KOPT-K1 (cell line): Measurements from ENCODE around the gene CDH12.
"Not testable (repeated sequence)": the region's sequence is repeated elsewhere in the genome, so short reads cannot be mapped to it uniquely, and the experiment has no call there.

ENCODE experiments used
- H3K27ac ChIP-seq: fragments of 200-600 bp; sonication (generic); 2 replicates; pipeline ENCODE4 v1.5.1; 2016; ENCODE audit warnings: antibody characterized with exemption, mild to moderate bottlenecking, low read depth, low read length; ENCODE audit not compliant: poor library complexity, severe bottlenecking
- H3K36me3 ChIP-seq: fragments of 200-600 bp; sonication (generic); 2 replicates; pipeline ENCODE4 v1.5.1; 2017; ENCODE audit warnings: antibody characterized with exemption, mild to moderate bottlenecking, low read length, moderate library complexity; ENCODE audit not compliant: insufficient read depth
- H3K9me3 ChIP-seq: fragments of 200-600 bp; sonication (generic); 2 replicates; pipeline ENCODE4 v1.5.1; 2017; ENCODE audit warnings: antibody characterized with exemption, low read length, mild to moderate bottlenecking; ENCODE audit not compliant: insufficient read depth, poor library complexity, severe bottlenecking

Gene CDH12

DNA sequence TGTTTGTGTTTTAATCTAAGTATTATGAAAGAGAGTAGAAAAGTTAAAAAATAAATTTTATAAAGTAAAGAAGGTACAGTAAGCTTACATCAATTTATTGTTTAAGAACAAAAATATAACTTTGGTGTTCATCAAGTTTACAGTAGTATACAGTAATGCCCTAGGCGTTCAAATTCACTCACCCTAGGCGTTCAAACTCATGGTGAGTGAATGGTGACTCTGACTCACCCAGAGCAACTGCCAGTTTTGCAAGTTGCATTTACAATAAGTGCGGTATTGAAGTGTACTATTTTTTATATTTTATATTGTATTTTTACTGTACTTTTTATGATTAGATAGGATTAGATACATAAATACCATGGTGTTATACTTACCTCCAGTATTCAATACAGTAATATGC is 421.3 kb downstream of the CDH12 start:
- H3K9me3 ChIP-seq: no peaks in the 10 kb centered on the region
- H3K27ac ChIP-seq: no peak overlapping the region
- H3K36me3 ChIP-seq: no peaks in the 10 kb centered on the region

DNA sequence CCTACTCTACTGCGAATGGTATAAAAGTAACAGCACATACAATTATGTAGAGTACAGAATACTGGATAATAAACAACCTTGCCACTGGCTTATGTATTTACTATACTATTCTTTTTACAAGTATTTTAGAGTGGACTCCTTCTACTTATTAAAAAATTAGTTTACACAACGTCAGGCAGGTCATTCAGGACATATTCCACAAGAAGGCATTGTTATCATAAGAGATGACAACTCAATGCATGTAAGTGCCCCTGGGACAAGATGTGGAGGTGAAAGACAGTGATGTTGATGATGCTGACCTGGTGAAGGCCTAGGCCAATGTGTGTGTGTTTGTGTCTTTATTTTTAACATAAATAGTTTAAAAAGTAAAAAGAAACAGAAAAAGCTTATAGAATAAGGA is 421.7 kb downstream of the CDH12 start:
- Histone ChIP-seq H3K27ac (no peak overlapping the region), H3K36me3 (no peaks in the 10 kb centered on the region), H3K9me3 (no peaks in the 10 kb centered on the region)

DNA sequence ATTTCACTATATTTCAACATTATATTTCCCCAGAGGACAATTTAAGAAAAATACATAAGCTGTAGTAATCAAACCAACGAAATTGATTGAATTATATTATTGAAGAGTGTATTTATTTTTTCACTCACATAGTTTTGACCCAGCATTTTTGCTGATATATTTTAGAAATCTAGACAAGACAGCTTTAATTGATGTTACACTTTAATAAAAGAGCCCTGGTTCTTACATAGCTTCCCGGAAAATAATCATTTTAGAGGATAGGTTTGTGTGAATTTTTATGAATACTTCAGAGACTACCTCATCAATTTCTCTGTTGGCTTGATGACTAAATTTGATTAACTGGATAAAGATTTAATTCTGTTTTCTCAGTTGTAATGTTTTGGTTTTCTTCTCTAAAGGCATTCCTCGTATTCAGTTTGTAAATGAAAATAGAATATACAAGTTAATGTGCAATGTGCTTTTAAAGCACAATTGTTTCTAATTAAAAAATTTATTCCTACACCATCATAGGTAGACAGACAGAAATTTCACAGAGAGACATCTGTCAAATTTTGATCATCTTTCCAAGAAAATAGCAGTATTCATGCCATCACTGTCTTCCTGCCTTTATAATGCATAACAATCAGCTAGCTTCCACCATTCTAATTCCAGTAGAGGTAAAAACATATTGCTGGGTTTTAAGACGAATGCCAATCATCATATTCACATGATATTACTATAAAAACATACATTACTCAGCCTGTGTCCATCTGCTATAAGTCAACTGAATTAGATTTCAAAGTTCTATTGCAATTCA is 441.4 kb downstream of the CDH12 start:
- H3K9me3 ChIP-seq: no peaks in the 10 kb centered on the region
- H3K36me3 ChIP-seq: no peaks in the 10 kb centered on the region

DNA sequence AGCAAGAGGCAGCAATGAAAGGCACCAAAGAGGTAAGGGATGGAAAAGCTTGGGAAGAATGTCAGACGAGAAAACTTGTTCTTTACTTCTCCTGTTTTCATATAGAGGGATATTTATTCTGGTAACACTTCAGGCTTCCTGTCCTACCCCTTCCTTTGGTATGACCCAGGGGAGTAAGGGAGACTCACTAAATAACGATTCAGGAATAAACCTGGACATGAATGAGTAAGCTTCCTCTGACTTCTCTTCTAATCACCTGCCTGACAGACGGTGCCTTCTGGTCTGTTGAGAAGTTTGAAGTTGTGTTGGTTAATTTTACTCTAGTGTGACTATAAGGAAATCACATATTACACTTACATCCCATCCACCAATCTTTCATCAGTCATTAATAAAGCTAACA is 461.2 kb downstream of the CDH12 start:
- H3K36me3 ChIP-seq: no peaks in the 10 kb centered on the region
- no peak overlapping the region for H3K27ac ChIP-seq
- no peaks in the 10 kb centered on the region for H3K9me3 ChIP-seq

More for the DNA sequence above, 441.4 kb downstream of the CDH12 start:
- H3K27ac ChIP-seq: no peak overlapping the region

DNA sequence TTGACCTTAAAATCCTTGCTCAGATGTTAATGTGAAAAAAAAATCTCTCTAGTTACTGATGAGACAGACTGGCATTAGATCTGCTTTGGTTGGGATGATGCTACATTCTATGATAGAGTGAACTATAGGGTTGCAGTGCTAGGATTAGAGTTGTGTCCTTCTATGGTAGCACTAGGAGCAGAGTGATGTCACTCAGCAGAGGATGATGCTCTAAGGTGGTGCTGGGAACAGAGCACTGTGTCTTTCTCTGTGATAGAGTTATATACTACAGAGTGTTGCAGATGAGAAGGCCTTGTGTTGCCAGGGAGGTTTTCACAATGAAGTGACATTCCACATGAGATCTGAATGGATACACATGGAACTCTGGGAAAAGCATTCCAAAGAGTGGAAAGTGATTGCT is 462.3 kb downstream of the CDH12 start:
- H3K27ac ChIP-seq: no peak overlapping the region
- H3K9me3 ChIP-seq: no peaks in the 10 kb centered on the region
- H3K36me3 ChIP-seq: no peaks in the 10 kb centered on the region

DNA sequence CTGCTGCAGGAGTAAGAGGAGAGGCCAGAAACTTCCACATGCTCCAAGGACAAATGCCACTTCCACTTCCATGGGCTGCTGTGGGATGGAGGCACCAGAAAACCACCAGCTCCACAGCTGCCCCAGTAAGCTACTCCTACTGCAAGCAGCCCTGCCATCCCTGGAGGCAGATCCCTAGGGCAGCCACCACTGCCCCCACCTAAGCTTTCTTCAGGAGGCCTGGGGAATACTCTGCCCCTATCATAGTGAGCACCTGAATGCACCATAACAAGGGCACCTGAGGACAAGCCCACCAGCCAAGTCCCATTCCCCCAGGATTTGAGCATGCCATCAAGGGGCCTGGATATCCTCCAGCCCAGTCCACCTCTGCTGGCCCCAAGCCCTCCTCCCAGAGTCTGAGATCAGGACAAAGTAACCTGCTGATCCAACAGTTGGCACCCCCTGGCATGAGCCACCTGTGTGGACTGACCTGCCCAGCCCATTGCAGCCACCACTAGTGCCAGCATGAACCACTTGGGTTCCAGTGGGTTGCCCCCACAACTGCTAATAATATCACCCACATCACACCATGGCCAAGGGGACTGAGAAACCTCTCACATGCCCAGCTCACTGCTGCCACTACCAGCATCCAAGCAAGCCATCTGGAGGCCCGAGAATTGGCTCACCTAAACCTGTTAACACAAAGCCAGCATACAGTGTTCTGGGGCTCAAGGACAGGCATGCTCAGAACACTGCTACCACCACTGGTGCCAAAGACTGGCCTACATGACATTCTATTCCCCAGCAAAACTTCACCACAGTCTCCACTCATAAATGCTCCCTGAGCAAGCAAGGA is 480.1 kb downstream of the CDH12 start:
- no peaks in the 10 kb centered on the region for H3K9me3 ChIP-seq
- no peaks in the 10 kb centered on the region for H3K36me3 ChIP-seq
- H3K27ac ChIP-seq: no peak overlapping the region

DNA sequence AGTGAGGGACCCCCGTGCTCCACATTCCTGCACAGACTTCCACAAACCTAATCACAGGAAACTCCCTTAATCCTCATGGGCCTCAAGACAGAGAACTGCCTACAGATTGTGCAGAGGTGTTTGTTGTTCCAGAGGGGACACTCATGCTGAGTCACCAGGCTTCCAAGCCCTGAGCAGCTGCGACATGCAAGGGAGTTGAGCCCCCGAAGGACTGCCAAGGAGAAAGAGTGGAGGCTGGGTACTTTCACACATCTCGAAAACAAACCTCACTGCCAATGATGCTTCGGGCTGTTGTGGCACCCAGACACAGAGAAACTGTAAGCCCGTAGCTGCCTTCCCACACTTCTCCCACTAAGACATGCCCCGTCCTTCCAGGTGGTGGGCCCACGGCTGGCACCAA is 480.8 kb downstream of the CDH12 start:
- Histone ChIP-seq H3K9me3 (no peaks in the 10 kb centered on the region), H3K27ac (no peak overlapping the region), H3K36me3 (no peaks in the 10 kb centered on the region)

DNA sequence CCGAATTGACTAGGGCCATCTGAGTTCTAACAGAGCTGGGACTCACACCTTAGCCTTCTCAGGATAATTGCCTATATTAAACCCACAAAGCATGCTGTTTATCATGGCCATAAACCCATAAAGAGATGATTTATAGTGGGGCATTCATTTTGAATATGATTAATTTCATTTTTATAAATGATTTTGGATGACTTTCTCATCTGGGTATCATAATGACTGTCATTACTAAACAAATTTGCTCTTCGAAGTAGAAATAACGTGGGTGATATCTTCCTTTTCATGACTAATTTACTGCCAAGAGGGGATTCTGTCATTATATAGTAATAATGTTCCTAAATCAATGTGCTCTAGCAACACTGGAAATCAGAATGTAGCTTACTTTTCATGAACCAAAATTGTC is 498.2 kb downstream of the CDH12 start:
- H3K27ac ChIP-seq: no peak overlapping the region
- H3K36me3 ChIP-seq: no peaks in the 10 kb centered on the region

DNA sequence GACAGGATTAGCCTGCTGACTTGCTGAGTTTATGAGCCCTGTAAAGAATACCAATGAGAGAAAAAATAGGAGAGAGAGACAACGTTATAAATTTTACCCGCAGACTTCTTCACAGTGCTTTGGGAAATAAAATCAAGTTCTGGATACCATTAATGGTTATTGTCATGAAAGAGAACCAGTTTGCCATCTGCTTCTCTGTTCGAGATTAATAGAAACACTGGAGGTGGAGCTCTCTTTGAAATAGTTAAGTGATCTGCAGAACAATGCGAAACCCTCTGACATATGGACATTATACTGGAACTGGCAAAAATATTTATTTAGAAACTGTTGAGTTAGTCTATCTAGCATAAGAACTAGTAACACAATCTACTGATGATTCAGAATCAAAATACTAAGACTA is 500.7 kb downstream of the CDH12 start:
- no peak overlapping the region for H3K27ac ChIP-seq
- H3K9me3 ChIP-seq: no peaks in the 10 kb centered on the region
- H3K36me3 ChIP-seq: no peaks in the 10 kb centered on the region

More for the DNA sequence above, 498.2 kb downstream of the CDH12 start:
- H3K9me3 ChIP-seq: no peaks in the 10 kb centered on the region

DNA sequence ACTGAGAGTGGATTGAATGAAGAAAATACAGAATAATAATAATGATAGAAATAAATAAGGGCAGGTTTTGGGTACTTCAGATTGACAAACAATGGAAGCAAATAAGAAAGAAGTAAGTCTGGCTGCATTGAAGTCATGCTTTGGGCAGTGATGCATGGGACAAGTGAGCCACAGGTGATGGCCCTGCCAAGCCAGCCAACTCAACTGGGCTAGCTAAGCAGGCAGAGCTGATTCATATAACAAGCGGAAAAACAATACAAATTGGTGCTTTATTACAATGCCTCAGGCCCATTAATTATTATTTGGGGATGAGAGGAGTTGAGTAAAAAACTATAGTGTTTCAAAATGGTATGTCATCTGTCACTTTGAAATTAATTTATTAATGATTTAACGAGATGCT is 502.0 kb downstream of the CDH12 start:
- no peak overlapping the region for H3K27ac ChIP-seq
- no peaks in the 10 kb centered on the region for H3K9me3 ChIP-seq
- no peaks in the 10 kb centered on the region for H3K36me3 ChIP-seq

DNA sequence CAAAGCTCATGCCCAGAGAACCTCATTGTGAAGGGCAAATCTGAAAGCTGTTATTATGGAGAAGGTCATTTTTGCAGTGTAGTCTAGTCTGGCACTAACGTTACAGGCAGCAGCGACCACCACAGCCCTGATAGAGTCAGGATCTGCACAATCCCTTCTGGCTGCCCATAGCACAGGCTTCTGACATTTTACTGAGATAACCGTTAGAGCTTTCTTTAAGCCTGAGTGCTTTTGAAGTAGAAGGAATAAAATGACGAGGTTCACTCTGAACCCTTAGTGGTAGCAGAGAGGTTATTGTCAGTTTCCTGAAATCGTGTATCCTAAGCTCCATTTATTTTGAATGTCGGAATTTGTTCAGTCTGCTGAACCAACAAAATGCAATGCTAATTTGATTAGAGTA is 505.1 kb downstream of the CDH12 start:
- Histone ChIP-seq H3K36me3 (no peaks in the 10 kb centered on the region), H3K9me3 (no peaks in the 10 kb centered on the region), H3K27ac (no peak overlapping the region)

DNA sequence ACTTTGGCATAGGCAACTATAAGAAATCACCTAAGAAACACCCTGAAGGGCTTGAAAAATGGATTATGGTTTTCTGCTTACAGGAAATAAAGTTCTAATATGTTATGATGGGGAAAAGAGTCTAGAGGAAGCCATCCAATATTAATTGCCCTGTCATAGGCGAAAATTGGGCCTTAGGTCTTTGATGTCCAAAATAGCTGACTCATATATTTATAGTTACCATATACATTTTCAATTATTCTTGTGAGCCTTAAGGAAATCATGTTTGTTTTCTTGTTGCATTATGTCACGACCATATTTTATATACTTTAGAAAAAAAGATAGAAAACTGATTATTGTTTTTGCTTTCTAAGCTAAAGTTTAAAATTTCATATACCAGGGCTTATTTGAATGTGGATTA is 509.1 kb downstream of the CDH12 start:
- no peak overlapping the region for H3K27ac ChIP-seq
- H3K9me3 ChIP-seq: no peaks in the 10 kb centered on the region
- no peaks in the 10 kb centered on the region for H3K36me3 ChIP-seq

DNA sequence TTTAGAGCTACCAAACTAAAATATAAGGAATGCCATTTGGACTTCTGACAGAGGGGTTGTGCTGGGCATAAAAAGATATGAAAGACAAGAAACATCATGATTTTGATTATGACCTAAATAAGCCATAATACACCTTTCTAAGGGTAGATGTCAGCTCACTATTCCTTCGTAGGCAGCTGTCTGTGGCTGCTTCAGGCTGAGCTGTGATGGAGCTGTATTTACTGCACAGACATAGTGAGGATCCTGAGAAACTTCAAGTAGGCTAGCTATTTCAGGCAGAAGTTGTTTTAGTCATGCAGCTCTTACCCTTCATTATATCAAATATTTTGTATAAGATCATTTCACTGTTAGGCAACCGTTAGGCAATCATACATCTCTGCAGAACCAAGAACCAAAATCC is 511.7 kb downstream of the CDH12 start:
- no peak overlapping the region for H3K27ac ChIP-seq
- no peaks in the 10 kb centered on the region for H3K36me3 ChIP-seq
- H3K9me3 ChIP-seq: no peaks in the 10 kb centered on the region

DNA sequence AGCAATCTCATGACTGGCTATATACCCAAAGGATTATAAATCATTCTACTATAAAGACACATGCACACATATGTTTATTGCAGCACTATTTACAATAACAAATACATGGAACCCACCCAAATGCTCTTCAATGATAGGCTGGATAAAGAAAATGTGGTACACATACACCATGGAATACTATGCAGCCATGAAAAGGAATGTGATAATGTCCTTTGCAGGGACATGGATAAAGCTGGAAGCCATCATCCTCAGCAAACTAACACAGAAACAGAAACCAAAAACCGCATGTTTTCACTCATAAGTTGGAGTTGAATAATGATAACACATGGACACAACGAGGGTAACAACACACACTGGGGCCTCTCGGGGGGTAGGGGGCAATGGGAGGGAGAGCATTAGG is 520.2 kb downstream of the CDH12 start:
- not testable (repeated sequence) for H3K27ac ChIP-seq, H3K9me3 ChIP-seq

DNA sequence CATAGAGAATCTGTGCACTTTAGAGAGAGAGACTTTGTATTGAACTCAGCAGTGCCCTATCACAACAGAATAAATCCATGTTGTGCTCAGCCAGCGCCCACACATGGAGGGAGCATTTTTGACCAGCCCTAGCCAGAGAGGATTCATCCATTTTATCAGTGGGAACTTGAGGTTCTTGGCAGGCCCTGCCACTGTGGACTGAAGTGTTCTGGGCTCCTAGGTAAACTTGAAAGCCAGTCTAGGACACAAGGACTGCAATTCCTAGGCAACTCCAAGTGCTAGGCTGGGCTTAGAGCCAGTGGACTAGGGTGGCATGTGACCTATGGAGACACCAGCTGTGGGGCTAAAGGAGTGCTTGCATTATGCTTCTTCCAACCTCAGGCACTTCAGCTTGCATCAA is 523.5 kb downstream of the CDH12 start:
- no peak overlapping the region for H3K27ac ChIP-seq
- H3K9me3 ChIP-seq: no peaks in the 10 kb centered on the region
- no peaks in the 10 kb centered on the region for H3K36me3 ChIP-seq

More for the DNA sequence above, 520.2 kb downstream of the CDH12 start:
- not testable (repeated sequence) for H3K36me3 ChIP-seq

DNA sequence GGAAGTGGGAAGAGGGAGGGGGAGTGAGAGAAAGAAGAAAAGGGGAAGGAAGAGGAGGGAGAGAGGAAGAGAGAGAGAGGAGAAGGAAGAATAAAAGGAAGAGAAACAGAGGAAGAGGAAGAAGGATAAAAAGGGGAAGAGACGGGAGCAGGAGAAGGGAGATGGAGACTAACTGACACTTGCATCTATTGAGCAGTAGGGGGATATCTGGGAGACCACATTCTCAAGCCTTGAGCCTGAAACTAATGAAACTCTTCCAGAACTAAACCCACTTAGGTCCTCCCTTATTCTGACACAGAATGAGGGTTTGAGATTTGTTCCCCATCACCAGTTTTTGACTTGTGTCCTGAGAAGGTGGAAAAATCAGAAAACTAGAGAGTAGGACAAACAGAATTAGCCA is 533.3 kb downstream of the CDH12 start:
- Histone ChIP-seq H3K36me3 (no peaks in the 10 kb centered on the region), H3K27ac (no peak overlapping the region), H3K9me3 (no peaks in the 10 kb centered on the region)
